HEK293T (cell line): Measurements from ENCODE around the gene FOXN4.

Experiments used
- ARNT ChIP-seq: fragments of 450-650 bp; IDR thresholded peaks from 2 replicates; pipeline ENCODE4 v1.6.1; 2017; ENCODE audit warnings: mild to moderate bottlenecking
- BHLHE40 ChIP-seq: fragments of 450-650 bp; IDR thresholded peaks from 2 replicates; pipeline ENCODE4 v1.6.1; 2016; ENCODE audit warnings: mild to moderate bottlenecking, moderate library complexity, borderline replicate concordance
- CTBP1 ChIP-seq: fragments of 450-650 bp; IDR thresholded peaks from 2 replicates; pipeline ENCODE4 v1.6.1; 2016; ENCODE audit warnings: borderline replicate concordance
- FOXK2 ChIP-seq: fragments of 450-650 bp; IDR thresholded peaks from 2 replicates; pipeline ENCODE4 v1.6.1; 2016; ENCODE audit warnings: mild to moderate bottlenecking
- FOXM1 ChIP-seq: fragments of 450-650 bp; IDR thresholded peaks from 2 replicates; pipeline ENCODE4 v1.6.1; 2017; ENCODE audit warnings: mild to moderate bottlenecking, borderline replicate concordance
- HDGF ChIP-seq: fragments of 450-650 bp; IDR thresholded peaks from 2 replicates; pipeline ENCODE4 v1.6.1; 2017; ENCODE audit warnings: antibody characterized with exemption, borderline replicate concordance
- L3MBTL2 ChIP-seq: fragments of 450-650 bp; conservative IDR thresholded peaks from 2 replicates; pipeline ENCODE4 v1.6.1; 2016; ENCODE audit warnings: mild to moderate bottlenecking
- LEF1 ChIP-seq: fragments of 450-650 bp; IDR thresholded peaks from 2 replicates; pipeline ENCODE4 v1.6.1; 2017; ENCODE audit warnings: mild to moderate bottlenecking, borderline replicate concordance
- SP1 ChIP-seq: fragments of 450-650 bp; IDR thresholded peaks from 2 replicates; pipeline ENCODE4 v1.6.1; 2017
- SUZ12 ChIP-seq: fragments of 450-650 bp; IDR thresholded peaks from 2 replicates; pipeline ENCODE4 v1.6.1; 2016; ENCODE audit warnings: mild to moderate bottlenecking
- TARDBP ChIP-seq: fragments of 450-650 bp; IDR thresholded peaks from 2 replicates; pipeline ENCODE4 v1.6.1; 2016
- ZNF384 ChIP-seq: fragments of 450-650 bp; IDR thresholded peaks from 2 replicates; pipeline ENCODE4 v1.6.1; 2016
- TF ChIP-seq, protein P1 (sequence below): fragments of 450-650 bp; IDR thresholded peaks from 2 replicates; pipeline ENCODE4 v1.6.1; 2016

GRCh38 chr12:109239179-109239578, 69.9 kb downstream of the FOXN4 start:
- TF ChIP-seq BHLHE40 (no peak), SP1 (no peak), TARDBP (no peak), FOXM1 (no peak), SUZ12 (no peak), ARNT (no peak), L3MBTL2 (no peak), CTBP1 (no peak), LEF1 (no peak), ZNF384 (no peak), HDGF (no peak), FOXK2 (no peak)
- TF ChIP-seq, protein P1, sequence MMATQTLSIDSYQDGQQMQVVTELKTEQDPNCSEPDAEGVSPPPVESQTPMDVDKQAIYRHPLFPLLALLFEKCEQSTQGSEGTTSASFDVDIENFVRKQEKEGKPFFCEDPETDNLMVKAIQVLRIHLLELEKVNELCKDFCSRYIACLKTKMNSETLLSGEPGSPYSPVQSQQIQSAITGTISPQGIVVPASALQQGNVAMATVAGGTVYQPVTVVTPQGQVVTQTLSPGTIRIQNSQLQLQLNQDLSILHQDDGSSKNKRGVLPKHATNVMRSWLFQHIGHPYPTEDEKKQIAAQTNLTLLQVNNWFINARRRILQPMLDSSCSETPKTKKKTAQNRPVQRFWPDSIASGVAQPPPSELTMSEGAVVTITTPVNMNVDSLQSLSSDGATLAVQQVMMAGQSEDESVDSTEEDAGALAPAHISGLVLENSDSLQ: no peak
